H1 (cell line): Measurements from ENCODE around the gene C16orf90. TPM values are rescaled to one million over a fixed set of nuclear protein-coding genes. Genes with fewer than 3 reads are reported as not detected.
A peak's percentile ranks its signal among the peaks of the same experiment; 100 is the strongest.

Source experiments
- CTCF ChIA-PET: fragments of 300-600 bp; sonication (Branson Sonifier 250); formaldehyde crosslinking; loops from one replicate; lab custom pipeline; 2021; ENCODE audit not compliant: partially characterized antibody; lab: Charles Lee
- POLR2A ChIA-PET: fragments of 300-600 bp; sonication (Branson Sonifier 250); formaldehyde crosslinking; loops from one replicate; lab custom pipeline; 2021; ENCODE audit warnings: inconsistent platforms; ENCODE audit not compliant: partially characterized antibody; lab: Charles Lee
- DNase-seq, 2 experiments: peaks; one replicate each; pipeline versions ENCODE4 v3.0.0 to v3.0.0-alpha.2; 2010 to 2022; ENCODE audit warnings: low spot score in 2 of 2, low read depth in 1 of 2, mixed read lengths in 1 of 2
- FAIRE-seq: peaks from 2 replicates; lab custom pipeline; 2011; peaks lifted over from hg19 to GRCh38; lab: Jason Lieb, UNC
- H2AFZ ChIP-seq: 2 replicates; pipeline ENCODE4 v1.8.1; 2012; ENCODE audit warnings: low read length, inconsistent platforms
- H2AK5ac ChIP-seq: 2 replicates; pipeline ENCODE4 v1.6.1; 2013; ENCODE audit warnings: low read depth, low read length
- H2BK120ac ChIP-seq: replicated peaks from 2 replicates; pipeline ENCODE3; 2013; ENCODE audit warnings: low read depth, low read length, inconsistent platforms
- H2BK12ac ChIP-seq: 2 replicates; pipeline ENCODE4 v1.6.1; 2013; ENCODE audit warnings: low read depth, low read length
- H2BK15ac ChIP-seq: 2 replicates; pipeline ENCODE4 v1.6.1; 2013; ENCODE audit warnings: low read length
- H2BK20ac ChIP-seq: 2 replicates; pipeline ENCODE4 v1.6.1; 2013; ENCODE audit warnings: low read length
- H2BK5ac ChIP-seq: 2 replicates; pipeline ENCODE4 v1.6.1; 2013; ENCODE audit warnings: low read depth, low read length
- H3K14ac ChIP-seq: 2 replicates; pipeline ENCODE4 v1.6.1; 2013; ENCODE audit warnings: inconsistent platforms; ENCODE audit not compliant: insufficient read length
- H3K18ac ChIP-seq: 2 replicates; pipeline ENCODE4 v1.6.1; 2013; ENCODE audit warnings: low read length; ENCODE audit errors: extremely low read depth
- H3K23ac ChIP-seq: 2 replicates; pipeline ENCODE4 v1.6.1; 2013; ENCODE audit warnings: inconsistent platforms; ENCODE audit not compliant: insufficient read length
- H3K23me2 ChIP-seq: 2 replicates; pipeline ENCODE4 v1.6.1; 2013; ENCODE audit warnings: low read depth, low read length
- H3K27ac ChIP-seq: 2 replicates; pipeline ENCODE4 v1.6.1; 2011; ENCODE audit warnings: low read depth, low read length, inconsistent platforms
- H3K27me3 ChIP-seq, 4 experiments: replicated peaks in 1 of 4; 1 replicate in 1 of 4; 2 replicates in 3 of 4; pipeline versions ENCODE4 v1.6.1 to v1.8.1; 2011 to 2013; ENCODE audit warnings: low read length in 3 of 4, mild to moderate bottlenecking in 3 of 4, inconsistent platforms in 2 of 4, mixed read lengths in 2 of 4, moderate library complexity in 1 of 4; ENCODE audit not compliant: control insufficient read depth in 3 of 4, insufficient read depth in 3 of 4; ENCODE audit errors: extremely low read depth in 1 of 4
- H3K36me3 ChIP-seq, 4 experiments: 2 replicates each; pipeline versions ENCODE4 v1.6.1 to v1.8.1; 2011 to 2013; ENCODE audit warnings: mild to moderate bottlenecking in 4 of 4, low read length in 3 of 4, moderate library complexity in 2 of 4, control low read depth in 1 of 4, inconsistent platforms in 1 of 4; ENCODE audit not compliant: insufficient read depth in 4 of 4, control insufficient read depth in 2 of 4
- H3K4ac ChIP-seq: replicated peaks from 2 replicates; pipeline ENCODE3; 2013; ENCODE audit warnings: low read length, low read depth, mixed read lengths, inconsistent platforms; ENCODE audit not compliant: insufficient read length
- H3K4me1 ChIP-seq, 4 experiments: replicated peaks in 1 of 4; 1 replicate in 1 of 4; 2 replicates in 3 of 4; pipeline versions ENCODE4 v1.6.1 to v1.8.1; 2011 to 2013; ENCODE audit warnings: low read length in 3 of 4, inconsistent platforms in 2 of 4, mixed read lengths in 1 of 4; ENCODE audit not compliant: insufficient read depth in 4 of 4, control insufficient read depth in 3 of 4
- H3K4me2 ChIP-seq, 2 experiments: 2 replicates each; pipeline versions ENCODE4 v1.6.1 to v1.8.1; 2011 to 2013; ENCODE audit warnings: low read depth in 2 of 2, low read length in 2 of 2, control low read depth in 1 of 2, inconsistent platforms in 1 of 2, mild to moderate bottlenecking in 1 of 2; ENCODE audit not compliant: insufficient read depth in 1 of 2
- H3K4me3 ChIP-seq, 4 experiments: fragments of 200-600, 300-600 bp in 1 of 4; sonication (generic), shearing (Covaris generic), sonication (Bioruptor Twin) in 1 of 4; 2 replicates each; pipeline versions ENCODE4 v1.5.1 to v1.8.1; 2011 to 2016; ENCODE audit warnings: low read length in 4 of 4, low read depth in 3 of 4, control low read depth in 2 of 4, inconsistent platforms in 2 of 4, mild to moderate bottlenecking in 2 of 4, mixed read lengths in 1 of 4, moderate library complexity in 1 of 4; ENCODE audit not compliant: insufficient read depth in 2 of 4; ENCODE audit errors: extremely low read depth in 1 of 4
- H3K56ac ChIP-seq: replicated peaks from 2 replicates; pipeline ENCODE3; 2013; ENCODE audit warnings: low read depth, mild to moderate bottlenecking, mixed read lengths, low read length, inconsistent platforms; ENCODE audit not compliant: insufficient read length
- H3K79me1 ChIP-seq: 2 replicates; pipeline ENCODE4 v1.6.1; 2013; ENCODE audit warnings: low read depth, low read length, control low read depth
- H3K79me2 ChIP-seq, 2 experiments: 2 replicates each; pipeline versions ENCODE4 v1.6.1 to v1.8.1; 2012 to 2013; ENCODE audit warnings: low read length in 2 of 2, mild to moderate bottlenecking in 2 of 2, inconsistent platforms in 1 of 2; ENCODE audit not compliant: insufficient read depth in 2 of 2, control insufficient read depth in 1 of 2
- H3K9ac ChIP-seq, 4 experiments: replicated peaks in 1 of 4; 1 replicate in 1 of 4; 2 replicates in 3 of 4; pipeline versions ENCODE4 v1.6.1 to v1.8.1; 2011 to 2013; ENCODE audit warnings: low read depth in 3 of 4, low read length in 3 of 4, control low read depth in 2 of 4, mild to moderate bottlenecking in 2 of 4, moderate library complexity in 2 of 4, inconsistent platforms in 1 of 4; ENCODE audit errors: extremely low read depth in 1 of 4
- H3K9me3 ChIP-seq, 2 experiments: 2 replicates each; pipeline versions ENCODE4 v1.6.1 to v1.8.1; 2012 to 2013; ENCODE audit warnings: mild to moderate bottlenecking in 2 of 2, moderate library complexity in 2 of 2, control low read depth in 1 of 2, inconsistent platforms in 1 of 2, low read depth in 1 of 2, low read length in 1 of 2, mixed read lengths in 1 of 2; ENCODE audit not compliant: insufficient read depth in 2 of 2
- H4K20me1 ChIP-seq, 2 experiments: replicated peaks in 1 of 2; 2 replicates each; pipeline versions ENCODE3 to v1.8.1; 2011 to 2013; ENCODE audit warnings: inconsistent platforms in 2 of 2, low read length in 2 of 2, mild to moderate bottlenecking in 1 of 2; ENCODE audit not compliant: insufficient read depth in 2 of 2, control insufficient read depth in 1 of 2
- H4K5ac ChIP-seq: 2 replicates; pipeline ENCODE4 v1.6.1; 2013; ENCODE audit warnings: low read length, low read depth, mixed read lengths, inconsistent platforms; ENCODE audit not compliant: insufficient read length
- H4K8ac ChIP-seq: 2 replicates; pipeline ENCODE4 v1.8.0; 2013; ENCODE audit warnings: mild to moderate bottlenecking, moderate library complexity, low read length, inconsistent platforms; ENCODE audit not compliant: insufficient read depth; ENCODE audit errors: extremely low read depth
- H4K91ac ChIP-seq: replicated peaks from 2 replicates; pipeline ENCODE3; 2013; ENCODE audit warnings: low read length, mixed read lengths, inconsistent platforms; ENCODE audit not compliant: insufficient read length
- JUN ChIP-seq: IDR thresholded peaks from 2 replicates; pipeline ENCODE4 v1.6.1; 2011; ENCODE audit warnings: low read depth, mild to moderate bottlenecking, improper control_type of control experiment, low read length
- KDM1A ChIP-seq: fragments of 200-600, 300-600 bp; sonication (generic); IDR thresholded peaks from 2 replicates; pipeline ENCODE4 v1.7.1; 2016; ENCODE audit warnings: mild to moderate bottlenecking, low read length, borderline replicate concordance
- POLR2A ChIP-seq, 2 experiments: IDR thresholded peaks; 1 replicate in 1 of 2; 2 replicates in 1 of 2; pipeline ENCODE4 v1.6.1; 2011; ENCODE audit warnings: low read depth in 2 of 2, low read length in 2 of 2, mild to moderate bottlenecking in 2 of 2; ENCODE audit errors: control extremely low read depth in 1 of 2
- RAD21 ChIP-seq, 2 experiments: IDR thresholded peaks in 1 of 2; conservative IDR thresholded peaks in 1 of 2; 2 replicates each; pipeline ENCODE4 v1.6.1; 2011; ENCODE audit warnings: low read depth in 2 of 2, low read length in 2 of 2, improper control_type of control experiment in 1 of 2, inconsistent platforms in 1 of 2, mild to moderate bottlenecking in 1 of 2, moderate library complexity in 1 of 2
- TEAD4 ChIP-seq: IDR thresholded peaks from 2 replicates; pipeline ENCODE4 v1.6.1; 2012; ENCODE audit warnings: low read depth, low read length, inconsistent platforms, mixed read lengths
- WGBS, 2 experiments: shearing (Covaris generic) in 1 of 2; methylation state at CpG; one replicate each; pipeline versions ENCODE4 v1.1.6 to v1.1.7; 2013 to 2015; ENCODE audit warnings: low lambda C conversion rate in 2 of 2, mixed read lengths in 2 of 2, inconsistent platforms in 1 of 2, low coverage in 1 of 2, missing lambda C conversion rate in 1 of 2; ENCODE audit not compliant: insufficient replicate concordance in 2 of 2, insufficient coverage in 1 of 2, insufficient read length in 1 of 2; ENCODE audit errors: extremely low coverage in 1 of 2, missing lambda C conversion rate in 1 of 2; 5-methylcytosine and 5-hydroxymethylcytosine counted together
- polyA plus RNA-seq, 7 experiments: library from polyadenylated mRNA; depleted of rRNA in 3 of 7; stranded (reverse) in 5 of 7; unstranded in 2 of 7; fragments of >200 nt in 5 of 7; fragments of 200-250 nt in 2 of 7; gene quantifications; 1 replicate in 5 of 7; 2 replicates in 1 of 7; 4 replicates in 1 of 7; pipeline versions ENCODE4 v1.2.1 to v1.2.3, GENCODE V29; 2011 to 2013; ENCODE audit warnings: missing spikeins in 2 of 7, mixed read lengths in 2 of 7
- total RNA-seq: library from RNA; stranded (reverse); fragmentation: NEBNext Ultra II Directional; extraction: Animal tissue kit (Norgen Biotek cat#: 25700); gene quantifications from 2 replicates; pipeline ENCODE4 v1.2.1, GENCODE V29; 2021

Gene C16orf90
- total and polyA plus RNA-seq, 2 of the 8 experiments (the other 6 are each of a cell fraction or from before 2014, with no cell fraction given), result not detected

- Histone ChIP-seq H3K27me3 (no peaks in the 10 kb centered on the region), H3K9me3 (no peaks in the 10 kb centered on the region), H3K23ac (no peak overlapping the region), H3K23me2 (peaks cover 8% of the 10 kb centered on the region; the same call in 1 of the 2 replicates), H3K14ac (no peak overlapping the region), H3K79me1 (peaks cover 11% of the 10 kb centered on the region), H4K8ac (no peak overlapping the region), H3K4me2 (no peak overlapping the region), H3K4me1 (peaks cover 6 to 31% (median 18%) of the 10 kb centered on the region in 4 experiments), H2BK120ac (no peak overlapping the region), H2AK5ac (no peak overlapping the region), H2BK12ac (0 out of 2 replicates have a peak overlapping the region, but pooled peaks have one; percentile 2), H3K18ac (no peak overlapping the region), H3K36me3 (peaks cover 0 to 3% (median 0%) of the 10 kb centered on the region in 4 experiments; a peak in 1 of 8 replicates), H3K56ac (no peak overlapping the region), H4K20me1 (peaks cover 8 to 17% of the 10 kb centered on the region in 2 experiments), H4K5ac (no peak overlapping the region), H3K27ac (no peak overlapping the region), H2BK15ac (no peak overlapping the region), H4K91ac (no peak overlapping the region), H2AFZ (no peak overlapping the region), H3K9ac (no peak overlapping the region), H2BK5ac (no peak overlapping the region), H2BK20ac (no peak overlapping the region), H3K4ac (no peak overlapping the region), H3K4me3 (no peak overlapping the region), H3K79me2 (peaks cover 16 to 78% of the 10 kb centered on the region in 2 experiments)
- no peak for FAIRE-seq
- ChIA-PET POLR2A (interaction anchor here (0.9 to 1.1 kb wide), 2 partner anchors 17 to 20 kb away, joined by 3 read pairs; no protein-coding TSS in a partner anchor), CTCF (no interaction called here)
- WGBS, 2 experiments, result 90% methylated on average over 8 of the region's 8 CpGs; no CpG with 5 or more reads in 1 of the 2 experiments
- DNase-seq, result no peak
- TF ChIP-seq TEAD4 (no peak), KDM1A (no peak), RAD21 (IDR thresholded peaks at IDR 0.05 in 1 of 2, conservative IDR thresholded peaks at IDR 0.05 in 1 of 2; ENCODE audit: low read depth in 2 of 2, low read length in 2 of 2) (peak in 1 of 2 experiments; percentile 10; a peak in 2 of 4 replicates), JUN (no peak), POLR2A (IDR thresholded peaks at IDR 0.05; ENCODE audit: control extremely low read depth in 1 of 2, low read depth in 2 of 2, low read length in 2 of 2) (no peak)
Measured at GRCh38 chr16:3461151-3461550, 34.1 kb downstream of the C16orf90 start.
